ENCODE data around the gene CXorf58. TPM values are rescaled to one million over a fixed set of nuclear protein-coding genes. Genes with fewer than 3 reads are reported as not detected.

Gene CXorf58
- total and polyA plus RNA-seq, 9 of the 15 experiments (the other 6 are each of a cell fraction or from before 2014, with no cell fraction given): 0.10 to 0.27 (median 0.16) TPM; not detected in 3

- no peak for TF ChIP-seq E2F6 (IDR thresholded peaks at IDR 0.05; ENCODE audit: borderline replicate concordance in 1 of 2, extremely low read depth in 1 of 2, insufficient read depth in 1 of 2, insufficient read length in 1 of 2, low read depth in 1 of 2, low read length in 1 of 2, poor library complexity in 1 of 2, severe bottlenecking in 1 of 2)
- no peak for TF ChIP-seq ZHX1 (conservative IDR thresholded peaks at IDR 0.05; ENCODE audit: low read length)
- TF ChIP-seq HMG20A (CRISPR knock-in tag; conservative IDR thresholded peaks at IDR 0.05): no peak
- TF ChIP-seq MCM2 (IDR thresholded peaks at IDR 0.05; ENCODE audit: low read depth): no peak
- no peak for TF ChIP-seq FOXA1 (IDR thresholded peaks at IDR 0.05; ENCODE audit: borderline replicate concordance)
- TF ChIP-seq L3MBTL2 (IDR thresholded peaks at IDR 0.05): no peak
- TF ChIP-seq NFE2 (IDR thresholded peaks at IDR 0.05; ENCODE audit: low read depth): no peak
- TF ChIP-seq CGGBP1 (CRISPR knock-in tag; IDR thresholded peaks at IDR 0.05): no peak
- no peak for TF ChIP-seq THRAP3 (IDR thresholded peaks at IDR 0.05; ENCODE audit: borderline replicate concordance)
- TF ChIP-seq DPF2 (IDR thresholded peaks at IDR 0.05): no peak
- TF ChIP-seq ZNF347 (CRISPR knock-in tag; IDR thresholded peaks at IDR 0.05; ENCODE audit: low read depth): no peak
- TF ChIP-seq HIVEP1 (CRISPR knock-in tag; IDR thresholded peaks at IDR 0.05): no peak
- no peak for TF ChIP-seq ZNF717 (CRISPR knock-in tag; IDR thresholded peaks at IDR 0.05)
- TF ChIP-seq NR2F6 (CRISPR knock-in tag; IDR thresholded peaks at IDR 0.05): no peak
- peak; percentile 51; the same call in 1 of the 2 replicates for TF ChIP-seq POLR2H (tag; IDR thresholded peaks at IDR 0.05; ENCODE audit: low read depth)
- TF ChIP-seq MAFG (tag; conservative IDR thresholded peaks at IDR 0.05): no peak
- TF ChIP-seq SMARCC2 (IDR thresholded peaks at IDR 0.05; ENCODE audit: low read depth): no peak
- TF ChIP-seq CHD2 (IDR thresholded peaks at IDR 0.05; ENCODE audit: low read depth, low read length): no peak
- no peak for TF ChIP-seq CBFA2T2 (conservative IDR thresholded peaks at IDR 0.05)
- TF ChIP-seq E2F1 (CRISPR knock-in tag; IDR thresholded peaks at IDR 0.05): no peak
- no peak for TF ChIP-seq HCFC1 (IDR thresholded peaks at IDR 0.05; ENCODE audit: low read depth, low read length)
- TF ChIP-seq BHLHE40 (IDR thresholded peaks at IDR 0.05; ENCODE audit: low read length): no peak
- TF ChIP-seq NR2C2 (CRISPR knock-in tag; IDR thresholded peaks at IDR 0.05): no peak
- no peak; the same call in 1 of the 2 replicates for TF ChIP-seq NR2C2 (tag; IDR thresholded peaks at IDR 0.05)
- no peak for TF ChIP-seq PURB (CRISPR knock-in tag; IDR thresholded peaks at IDR 0.05; ENCODE audit: low read depth)
These were observed 45.4 kb downstream of the CXorf58 start (continued) for GRCh38 chrX:23952984-23953907.
